Smooth muscle cell of bladder (primary cell): ENCODE results near the gene TMEM150A. TPM values are rescaled to one million over a fixed set of nuclear protein-coding genes. Genes with fewer than 3 reads are reported as not detected.

Experiments used
- total RNA-seq: library from RNA; depleted of rRNA; stranded (reverse); fragments of >200 nt; gene quantifications from 2 replicates; pipeline ENCODE4 v1.2.3, GENCODE V29; 2014

TMEM150A gene
- 7.4 and 11.1 TPM in 2 replicates for total RNA-seq

GRCh38 chr2:85602476-85603234 lies at the start of gene TMEM150A:
Gene TMEM150A, minus strand, starts transcription at chr2:85602698. Its CDS starts 750 bp downstream, at chr2:85601948.

GRCh38 chr2:85611705-85612587 lies 9.4 kb upstream of the TMEM150A start, which contains the start of gene C2orf68:
Gene C2orf68, minus strand, starts transcription at chr2:85612066. Its CDS starts 82 bp downstream, at chr2:85611984.

GRCh38 chr2:85595301-85596025 lies 7.0 kb downstream of the TMEM150A start, which contains the start of gene RNF181:
Gene RNF181, plus strand, starts transcription at chr2:85595745. Its CDS starts 19 bp downstream, at chr2:85595764.

GRCh38 chr2:85584354-85584856 lies 18.1 kb downstream of the TMEM150A start, which contains the start of gene VAMP5:
Gene VAMP5, plus strand, starts transcription at chr2:85584431. Its CDS starts 60 bp downstream, at chr2:85584491.

GRCh38 chr2:85577386-85578242 lies 24.9 kb downstream of the TMEM150A start, which contains the start of gene VAMP8:
Gene VAMP8, plus strand, starts transcription at chr2:85577586. Its CDS starts 61 bp downstream, at chr2:85577647.

GRCh38 chr2:85561280-85562212 lies 41.0 kb downstream of the TMEM150A start, which contains the start of gene GGCX:
Gene GGCX, minus strand, starts transcription at chr2:85561493. Its CDS starts 65 bp downstream, at chr2:85561428.

Other genes starting within 250 kb of the TMEM150A start
- gene RETSAT, start 248.2 kb downstream of the TMEM150A start, total RNA-seq, result 47.4 and 53.5 TPM in 2 replicates
- 11.4 and 16.6 TPM in 2 replicates for gene ELMOD3, start 247.9 kb downstream of the TMEM150A start, total RNA-seq
- gene CAPG, start 192.3 kb downstream of the TMEM150A start, total RNA-seq, result 121 and 128 TPM in 2 replicates
- gene SH2D6, start 184.0 kb downstream of the TMEM150A start, total RNA-seq, result 0.14 and 0.55 TPM in 2 replicates
- 84.9 and 114 TPM in 2 replicates for gene MAT2A, start 63.5 kb downstream of the TMEM150A start, total RNA-seq
- 45.7 and 58.6 TPM in 2 replicates for gene GGCX, start 41.2 kb downstream of the TMEM150A start, total RNA-seq
- gene VAMP8, start 25.1 kb downstream of the TMEM150A start, total RNA-seq, result 1.8 and 3.0 TPM in 2 replicates
- gene VAMP5, start 18.3 kb downstream of the TMEM150A start, total RNA-seq, result 32.8 and 39.0 TPM in 2 replicates
- 232 and 290 TPM in 2 replicates for gene RNF181, start 7.0 kb downstream of the TMEM150A start, total RNA-seq
- 14.1 and 14.9 TPM in 2 replicates for gene C2orf68, start 9.4 kb upstream of the TMEM150A start, total RNA-seq
- gene USP39, start 13.5 kb upstream of the TMEM150A start, total RNA-seq, result 34.9 and 35.6 TPM in 2 replicates
- not detected in 2 replicates for gene SFTPB, start 65.5 kb upstream of the TMEM150A start, total RNA-seq
- not detected in 2 replicates for gene GNLY, start 91.7 kb upstream of the TMEM150A start, total RNA-seq
- gene ATOH8, start 151.3 kb upstream of the TMEM150A start, total RNA-seq, result 29.3 and 72.5 TPM in 2 replicates